GM19468 (cell line): ENCODE data around the gene LMBRD1.
"Not testable (repeated sequence)": the region's sequence is repeated elsewhere in the genome, so short reads cannot be mapped to it uniquely, and the experiment has no call there.

ENCODE experiments used
- ATAC-seq: cut with Tn5 transposase; IDR thresholded peaks from one replicate; pipeline ENCODE4 v1.9.1; 2021; ENCODE audit warnings: mild to moderate bottlenecking, moderate library complexity, moderate number of reproducible peaks; ENCODE audit not compliant: unreplicated experiment; ENCODE audit errors: extremely low read depth

LMBRD1 gene

DNA sequence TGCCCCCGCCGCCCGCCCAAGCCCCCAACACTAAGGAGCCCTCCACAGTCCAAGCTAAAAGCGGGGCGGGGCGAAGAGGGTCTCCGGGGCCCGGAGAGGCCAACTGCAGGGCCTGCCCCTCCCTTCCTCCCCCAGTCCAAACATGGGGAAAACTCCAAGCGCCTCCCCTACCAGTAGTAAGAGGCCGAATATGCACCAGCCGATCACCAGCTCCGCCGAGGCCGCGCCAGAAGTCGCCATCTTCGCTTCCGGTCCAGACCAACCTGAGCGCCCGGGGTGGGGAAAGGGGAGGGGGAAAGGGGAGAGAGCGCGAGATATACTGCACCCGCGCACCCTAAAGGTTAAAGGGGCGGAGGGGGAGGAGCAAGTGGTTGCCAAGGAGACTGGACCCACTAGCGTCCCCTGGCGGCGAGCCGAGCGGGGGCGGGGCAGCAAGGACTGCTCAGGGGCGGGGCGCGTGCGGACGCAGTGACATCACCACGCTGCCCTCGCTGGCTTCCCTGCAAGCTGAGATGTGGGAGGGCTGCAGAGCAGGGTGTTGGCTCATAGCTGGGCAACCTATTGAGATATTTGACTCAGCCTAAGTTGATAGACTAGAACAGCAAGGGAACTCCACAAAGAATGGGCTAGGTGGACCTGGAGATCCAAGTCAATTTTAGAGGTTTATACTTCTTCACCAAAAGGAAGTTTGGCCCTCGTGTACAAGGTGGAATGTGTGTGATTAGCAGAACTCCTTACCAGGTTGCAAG is at the start of gene LMBRD1:
LMBRD1 (minus strand) TSS at position 369 of the 749 bp plus-strand sequence; CDS start at position 240, 129 bp downstream.
- ATAC-seq, result peak; percentile 92

DNA sequence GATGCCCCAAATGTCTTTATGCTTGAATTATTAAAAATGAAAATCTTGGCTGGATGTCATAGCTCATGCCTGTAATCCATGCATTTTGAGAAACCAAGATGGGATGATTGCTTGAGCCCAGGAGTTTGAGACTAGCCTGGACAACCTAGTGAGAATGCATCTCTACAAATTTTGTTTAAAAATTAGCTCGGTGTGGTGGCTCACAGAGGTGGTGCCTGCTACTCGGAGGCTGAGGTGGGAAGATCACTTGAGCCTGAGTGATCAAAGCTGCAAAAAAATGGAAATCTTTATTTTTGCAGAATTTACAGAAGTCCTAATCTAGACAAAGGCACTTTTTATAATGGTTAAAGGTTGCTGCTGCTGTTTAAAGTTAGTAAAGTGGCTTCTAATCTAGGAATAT is 49.5 kb upstream of the LMBRD1 start:
- no peak for ATAC-seq

DNA sequence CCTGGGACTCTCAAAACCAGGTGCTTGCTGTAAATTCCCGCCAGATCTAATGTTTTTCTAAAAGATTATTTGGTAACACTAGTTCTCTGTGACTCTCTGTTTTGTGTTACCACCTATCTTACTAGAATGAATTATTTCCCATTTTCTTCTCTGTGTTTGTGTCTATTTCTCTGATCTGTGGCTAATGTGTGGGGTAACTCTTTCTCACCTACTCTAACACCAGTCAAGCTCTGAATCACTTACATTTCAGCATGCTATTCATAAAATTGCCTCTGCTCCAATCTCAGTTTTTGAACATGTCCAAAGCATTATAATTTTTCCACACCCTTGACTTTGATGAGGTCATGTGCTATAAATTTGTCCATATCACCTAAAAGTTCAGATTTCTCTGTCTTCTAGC is 46.4 kb upstream of the LMBRD1 start:
- ATAC-seq, result no peak

DNA sequence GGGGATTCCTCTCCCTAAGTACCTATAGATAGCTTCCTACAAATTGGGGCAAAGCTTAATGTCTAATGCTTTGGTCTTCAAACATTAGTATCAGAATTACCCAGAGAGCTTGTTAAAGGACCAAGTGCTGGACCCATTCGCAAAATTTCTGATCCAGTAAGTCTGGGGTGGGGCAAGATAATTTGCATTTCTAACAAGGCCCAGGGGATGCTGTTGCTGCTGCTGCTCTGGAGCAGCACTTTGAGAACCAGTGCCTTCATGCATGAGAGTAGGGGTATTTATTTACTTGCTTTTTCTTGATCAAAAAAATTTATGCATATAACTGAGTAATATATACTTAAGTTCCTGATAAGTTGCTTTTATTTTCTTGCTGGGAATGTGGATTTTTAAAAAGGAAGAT is 45.1 kb upstream of the LMBRD1 start:
- no peak for ATAC-seq

DNA sequence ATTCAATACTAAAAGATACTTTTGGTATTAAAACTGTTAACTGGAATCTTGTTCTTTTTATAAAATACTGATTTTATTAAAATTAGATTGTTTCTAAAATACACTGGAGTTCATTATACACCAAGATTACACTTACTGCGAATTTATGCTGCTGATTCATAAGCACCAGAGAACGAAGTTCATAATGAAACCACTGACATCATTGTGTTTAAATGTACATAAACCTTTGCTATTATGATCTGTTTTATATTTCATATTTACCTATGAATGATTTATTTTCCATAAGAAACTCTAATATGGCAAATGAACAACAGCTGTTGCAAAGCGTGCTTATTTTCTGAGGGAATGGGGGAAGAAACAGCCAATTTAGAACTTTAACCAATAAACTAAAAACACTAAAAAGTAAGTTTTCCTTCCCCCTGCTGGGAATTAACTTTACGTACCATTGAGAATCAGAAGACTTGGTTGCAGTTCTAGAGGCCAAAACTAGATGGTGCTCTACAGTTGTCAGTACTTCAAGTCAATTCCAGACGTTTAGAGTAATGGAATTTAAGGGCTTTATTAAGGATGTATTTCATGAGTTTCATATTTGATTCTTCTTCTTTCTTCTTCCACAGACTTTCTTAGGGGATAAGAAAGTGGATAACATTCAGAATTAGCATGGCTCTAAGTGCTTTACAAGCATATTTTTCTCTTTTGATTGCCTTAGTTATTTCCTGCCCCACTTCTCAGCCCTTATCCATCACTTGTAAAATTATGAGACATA is 38.8 kb upstream of the LMBRD1 start:
- peak; percentile 42 for ATAC-seq

DNA sequence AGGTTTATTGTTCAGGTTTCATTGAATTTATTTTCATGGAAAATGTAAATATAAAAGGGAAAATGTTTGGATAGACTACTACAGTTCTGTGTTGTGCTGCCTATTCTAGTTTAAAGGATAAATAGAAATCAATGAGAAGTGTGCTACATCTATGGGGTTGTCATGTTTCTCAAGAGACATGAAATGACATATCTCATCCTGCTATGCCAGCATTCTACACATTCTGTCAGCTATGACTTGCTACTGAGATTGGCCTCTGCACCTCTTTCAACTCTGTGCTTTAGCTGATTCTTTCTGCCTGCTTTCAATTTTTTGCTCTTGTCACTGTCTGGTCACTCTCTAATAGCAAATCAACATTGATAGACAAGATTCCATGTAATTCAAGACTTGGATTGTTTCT is 35.7 kb upstream of the LMBRD1 start:
- no peak for ATAC-seq

DNA sequence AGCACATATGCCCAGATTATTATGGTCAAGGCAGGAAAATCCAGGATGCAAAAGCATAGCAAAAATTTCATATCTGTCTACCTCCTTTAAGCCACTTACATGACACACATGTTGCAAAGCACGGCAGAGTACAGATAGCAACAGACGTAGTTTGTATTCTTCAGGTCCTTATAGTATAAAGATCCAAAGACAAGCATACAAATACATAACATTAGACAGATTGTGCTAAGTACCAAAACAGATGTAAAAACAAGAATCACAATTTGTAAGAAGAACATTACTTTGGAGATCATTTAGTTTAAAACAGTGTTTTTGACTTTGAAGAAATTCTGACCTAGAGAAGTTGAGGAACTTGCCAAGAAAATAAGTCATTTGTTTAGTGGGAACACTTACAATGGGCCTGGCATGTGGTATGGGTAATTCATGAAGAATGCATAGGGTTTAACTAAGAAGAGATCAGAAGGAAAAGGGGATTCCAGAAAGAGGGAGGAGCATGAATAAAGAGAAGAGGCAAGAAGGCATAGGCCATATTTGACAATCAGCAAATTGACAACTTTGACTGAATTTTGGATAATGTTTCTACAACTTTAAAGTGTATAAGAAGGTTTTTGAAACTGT is 30.6 kb upstream of the LMBRD1 start:
- ATAC-seq, result no peak

DNA sequence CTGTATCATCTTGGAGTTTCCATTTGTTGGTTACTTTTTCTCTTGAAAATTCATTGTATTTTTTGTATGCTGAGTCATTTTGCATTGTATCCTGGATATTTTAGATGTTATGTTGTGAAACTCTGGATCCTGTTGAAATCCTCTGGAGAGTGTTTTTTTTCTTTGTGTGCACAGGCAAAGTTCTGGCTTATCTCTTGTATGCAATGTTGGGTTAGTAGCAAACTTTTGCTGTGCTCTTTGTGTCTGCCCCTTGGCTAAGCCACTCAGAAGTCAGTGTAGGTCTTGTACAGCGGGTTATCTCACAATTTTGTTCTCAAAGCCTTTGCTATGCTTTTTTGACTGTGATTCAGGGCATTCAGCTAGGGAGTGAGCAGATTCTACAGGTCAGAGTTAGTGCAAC is 29.1 kb upstream of the LMBRD1 start:
- ATAC-seq, result no peak

DNA sequence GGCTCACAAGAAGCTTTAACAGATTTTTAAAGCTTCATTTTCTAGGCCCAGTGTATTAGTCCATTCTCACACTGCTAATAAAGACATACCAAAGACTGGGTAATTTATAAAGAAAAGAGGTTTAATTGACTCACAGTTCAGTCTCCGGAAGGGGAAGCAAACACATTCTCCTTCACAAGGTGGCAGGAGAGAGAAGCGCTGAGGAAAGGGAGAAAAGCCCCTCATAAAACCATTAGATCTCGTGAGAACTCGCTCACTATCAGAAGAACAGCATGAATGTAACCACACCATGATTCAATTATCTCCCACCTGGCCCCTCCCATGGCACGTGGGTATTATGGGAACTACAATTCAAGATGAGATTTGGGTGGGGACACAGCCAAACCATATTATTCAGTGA is 27.5 kb upstream of the LMBRD1 start:
- ATAC-seq, result not testable (repeated sequence)

DNA sequence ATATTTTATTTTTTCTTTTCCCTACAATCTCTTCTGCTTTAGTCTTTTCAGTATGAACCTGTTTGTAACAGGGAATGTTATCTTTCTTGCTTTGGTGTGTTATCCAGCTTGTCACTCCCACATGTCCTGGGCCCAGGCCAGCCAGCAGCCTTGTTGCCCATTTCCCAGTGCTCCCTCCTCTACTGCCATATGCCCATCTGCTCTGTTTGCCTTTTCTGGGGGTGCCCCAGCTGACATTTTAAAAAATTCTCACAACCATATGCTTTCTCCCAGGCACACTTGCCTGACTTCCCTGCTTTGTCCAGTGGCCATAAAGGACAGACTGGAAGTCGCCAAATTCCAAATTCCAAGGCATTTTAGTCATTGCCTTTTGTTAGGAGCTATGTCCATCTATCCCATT is 23.6 kb upstream of the LMBRD1 start:
- ATAC-seq, result no peak

DNA sequence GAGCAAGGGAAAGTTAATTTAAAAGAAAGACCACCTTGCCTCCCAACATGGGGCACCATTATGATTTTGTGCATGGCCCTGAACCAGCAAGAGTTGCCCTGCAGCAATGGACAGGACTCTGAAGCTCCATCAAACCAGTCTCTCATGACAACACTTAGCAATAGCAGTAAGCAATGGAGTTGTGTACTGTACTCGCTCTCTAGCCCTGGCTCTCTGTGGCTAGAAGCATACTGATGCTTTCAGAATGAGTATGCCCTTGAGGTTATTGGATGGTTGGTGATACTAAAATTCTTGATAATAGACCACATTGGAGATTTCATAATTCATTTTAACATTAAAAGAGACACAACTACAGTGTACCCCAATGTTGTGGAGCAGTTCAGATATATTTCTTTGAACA is 23.2 kb upstream of the LMBRD1 start:
- no peak for ATAC-seq

DNA sequence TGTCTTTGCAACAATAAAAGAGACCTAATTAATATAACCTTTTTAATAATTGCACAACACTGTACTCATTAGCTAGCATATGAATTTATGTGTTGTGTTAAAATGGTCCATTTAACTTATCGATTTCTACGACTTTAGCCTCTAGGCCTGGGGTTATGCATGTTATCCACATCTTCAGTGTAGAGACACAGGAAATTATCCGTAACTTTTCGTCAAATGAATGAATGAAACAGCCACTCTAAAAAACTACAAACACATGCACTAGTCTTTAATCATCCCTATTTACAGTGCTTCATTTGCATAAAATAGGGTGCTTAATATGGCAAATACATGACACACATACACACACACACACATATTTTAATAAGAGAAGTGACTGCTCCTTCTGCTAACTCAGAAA is 22.3 kb upstream of the LMBRD1 start:
- no peak for ATAC-seq

DNA sequence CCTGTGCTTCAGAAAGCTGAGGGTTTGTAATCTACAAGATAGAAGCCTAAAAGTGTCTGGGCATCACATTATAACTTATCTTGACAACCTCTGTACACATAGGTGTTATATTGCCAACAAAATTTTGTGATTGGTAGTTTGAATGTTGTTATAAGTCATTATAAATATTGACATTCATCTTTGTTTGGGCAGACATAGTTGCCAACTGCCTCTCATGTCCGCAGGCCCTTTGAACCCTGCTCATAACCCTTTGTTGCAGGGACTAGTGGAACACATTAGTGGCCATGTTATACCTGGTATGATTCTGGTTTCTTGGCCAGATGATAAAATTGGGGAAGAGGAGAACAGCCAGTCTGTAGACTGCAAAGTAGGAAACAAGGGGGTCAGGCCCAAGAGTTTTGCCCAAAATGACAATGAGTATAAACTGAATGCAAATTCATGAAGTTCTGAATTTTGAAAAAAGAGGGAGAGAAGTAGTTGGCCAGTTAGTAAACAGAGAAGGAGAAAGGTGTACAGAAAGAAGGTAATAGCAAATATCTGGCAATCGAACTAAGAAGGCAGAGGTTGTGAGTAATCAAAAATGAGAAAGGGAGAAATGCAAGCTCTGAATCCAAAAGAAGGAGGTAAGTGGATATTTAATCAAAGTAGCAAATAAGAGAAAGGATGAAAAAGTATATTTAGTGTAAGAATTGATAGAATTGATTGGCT is 21.6 kb upstream of the LMBRD1 start:
- ATAC-seq, result no peak

DNA sequence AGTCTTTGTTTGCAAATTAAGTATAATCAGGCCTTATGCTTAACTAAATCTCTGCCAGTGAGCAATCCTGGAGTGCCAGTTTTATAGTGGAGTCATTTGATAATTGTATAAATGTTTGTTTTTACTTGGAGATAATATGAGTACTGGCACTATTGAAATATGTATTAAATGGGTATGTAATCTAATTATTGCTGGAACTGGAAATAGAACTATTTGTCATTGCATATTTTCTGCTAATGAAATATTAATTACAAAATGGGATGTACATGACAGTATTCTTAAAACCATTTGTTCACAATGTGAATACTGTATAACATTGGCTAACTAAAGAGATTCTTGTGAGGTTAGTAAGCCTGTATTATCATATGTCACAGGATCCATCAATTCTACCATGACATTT is 20.5 kb upstream of the LMBRD1 start:
- no peak for ATAC-seq

DNA sequence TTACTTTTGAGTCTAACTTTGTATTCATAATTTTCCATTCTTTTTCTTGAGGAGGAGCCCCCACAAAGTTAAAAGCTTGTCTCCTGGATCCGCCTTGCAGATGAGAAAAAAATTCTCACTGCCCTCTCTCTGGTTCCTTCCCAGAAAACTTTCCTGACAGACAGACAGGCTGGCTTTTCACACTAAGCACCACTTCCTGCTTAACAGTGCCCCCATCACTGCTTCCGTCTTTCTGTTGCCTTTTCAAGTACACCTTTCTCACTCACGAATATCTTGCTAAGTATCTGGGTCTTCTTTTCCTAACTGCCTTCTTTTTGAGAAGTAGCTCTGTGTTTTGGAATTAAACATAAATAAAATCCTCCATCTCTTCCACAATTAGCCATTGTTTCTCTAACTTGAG is 19.8 kb upstream of the LMBRD1 start:
- no peak for ATAC-seq

DNA sequence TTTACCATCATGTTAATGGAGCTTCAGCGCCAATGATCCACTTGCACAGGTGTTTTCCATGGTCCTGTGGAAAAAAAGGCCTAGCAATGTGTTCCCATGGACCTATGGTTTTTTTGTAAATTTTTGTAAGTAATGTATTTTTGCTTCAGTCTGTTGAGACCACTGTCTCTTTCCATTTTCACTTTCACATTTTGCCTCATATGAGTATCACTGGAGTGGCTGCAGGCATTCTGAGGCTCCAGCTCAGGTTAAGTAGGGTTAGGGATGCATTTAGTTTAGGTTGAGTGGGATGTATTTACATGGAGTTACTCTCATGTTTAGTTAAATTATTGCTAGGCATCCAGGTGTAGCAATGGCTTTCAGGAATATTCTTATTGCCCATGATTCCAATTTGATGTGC is 19.2 kb upstream of the LMBRD1 start:
- peak; percentile 69 for ATAC-seq

DNA sequence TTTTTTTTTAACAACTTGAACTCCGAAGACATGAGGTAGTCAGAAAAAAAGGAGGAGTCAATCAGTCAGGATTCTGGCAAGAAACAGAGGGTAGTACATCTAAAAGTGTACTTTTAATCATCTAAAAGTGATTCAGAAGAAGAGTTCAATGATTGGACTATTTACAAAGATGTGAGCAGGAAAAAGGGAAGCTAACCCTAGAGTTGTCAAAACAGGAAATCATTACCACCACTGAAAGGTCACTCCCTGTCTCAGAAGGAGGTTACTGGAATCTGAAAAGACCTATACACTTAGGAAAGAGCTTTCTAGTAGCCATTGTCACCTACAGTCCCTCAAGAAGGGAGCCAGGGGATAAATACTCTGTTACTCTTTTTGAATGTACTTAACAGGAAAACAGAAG is 16.7 kb upstream of the LMBRD1 start:
- no peak for ATAC-seq

DNA sequence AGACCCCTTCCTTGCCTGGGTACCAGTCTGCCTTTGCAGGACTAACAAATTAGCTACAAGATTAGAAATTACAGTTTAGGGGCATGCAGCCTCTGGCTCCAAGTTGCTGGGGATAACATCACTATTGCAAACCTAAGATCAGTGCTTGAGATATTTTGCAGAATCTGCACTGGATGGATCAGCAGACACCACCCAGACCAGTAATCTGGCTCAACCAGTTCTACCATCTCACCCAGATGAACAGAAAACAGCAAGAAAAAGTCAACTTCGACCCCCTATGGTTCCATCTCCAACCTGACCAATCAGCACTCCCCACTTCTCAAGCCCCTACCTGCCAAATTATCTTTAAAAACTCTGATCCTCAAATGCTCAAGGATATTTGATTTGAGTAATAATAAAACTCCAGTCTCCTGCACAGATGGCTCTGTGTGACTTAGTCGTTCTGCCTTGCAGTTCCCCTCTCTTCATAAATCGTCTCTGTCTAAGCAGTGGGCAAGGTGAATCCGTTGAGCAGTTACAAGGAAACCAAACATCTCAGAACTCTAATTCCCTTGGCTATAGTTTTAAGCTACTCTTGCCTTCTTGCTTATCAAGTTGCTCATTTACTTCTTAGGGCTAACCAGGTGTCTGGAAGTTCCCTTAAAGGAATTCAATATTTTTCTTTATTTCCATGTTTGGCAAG is 16.1 kb upstream of the LMBRD1 start:
- ATAC-seq, result no peak

DNA sequence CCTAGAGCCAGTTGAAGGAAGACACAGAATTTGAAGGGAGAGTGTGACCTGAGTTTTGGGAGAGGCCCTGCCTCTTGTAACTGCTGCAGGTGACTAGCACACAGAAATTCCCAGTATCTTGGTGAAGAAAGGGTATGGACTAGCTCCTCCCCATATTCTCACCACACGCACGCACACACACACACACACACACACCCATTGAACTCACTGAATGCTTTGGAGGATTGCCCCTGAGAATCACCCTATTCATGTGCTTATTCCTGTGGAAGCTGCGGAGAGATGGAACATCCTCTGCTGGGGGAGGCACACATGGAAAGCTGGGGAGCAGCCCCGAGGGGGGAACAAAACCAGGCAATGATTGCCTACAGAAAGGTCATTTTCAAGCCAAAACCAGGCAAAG is 6.2 kb upstream of the LMBRD1 start:
- no peak for ATAC-seq

DNA sequence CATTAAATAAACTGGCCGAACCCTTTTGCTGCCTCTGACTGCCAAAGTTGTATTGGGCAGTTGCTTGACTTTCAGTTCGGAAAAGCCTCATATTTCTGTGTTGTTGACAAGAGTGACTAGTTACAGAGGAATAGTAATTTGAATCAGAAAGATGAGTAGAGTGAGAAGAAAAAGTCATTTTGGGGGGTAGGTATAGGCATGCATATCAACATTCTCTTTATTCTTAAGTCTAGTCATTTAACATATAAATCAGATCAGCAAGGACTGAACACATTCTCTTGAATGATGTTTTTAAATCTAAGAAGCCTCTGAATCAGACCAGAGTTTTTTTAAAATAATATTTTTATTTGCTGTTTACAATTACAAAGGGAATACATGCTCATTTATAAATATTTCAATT is 4.9 kb upstream of the LMBRD1 start:
- ATAC-seq, result no peak
